ENCODE results near the gene STIMATE.

Gene STIMATE

GRCh38 chr3:52817860-52818259 is 79.5 kb downstream of the STIMATE start:
- no peak for DNase-seq (ENCODE audit: low read depth in 2 of 2)

GRCh38 chr3:52817221-52817620 is 80.1 kb downstream of the STIMATE start:
- DNase-seq (ENCODE audit: low read depth in 2 of 2) = no peak

- DNase-seq (ENCODE audit: low read depth in 2 of 2) = no peak
Measured at GRCh38 chr3:52816654-52817053, 80.7 kb downstream of the STIMATE start.

GRCh38 chr3:52816199-52816598 is 81.1 kb downstream of the STIMATE start:
- no peak for DNase-seq (ENCODE audit: low read depth in 2 of 2)

- no peak for DNase-seq (ENCODE audit: low read depth in 2 of 2)
Measured at GRCh38 chr3:52813810-52814209, 83.5 kb downstream of the STIMATE start.

GRCh38 chr3:52811452-52812011 is 85.8 kb downstream of the STIMATE start:
- DNase-seq (ENCODE audit: low read depth in 2 of 2) = no peak

GRCh38 chr3:52810923-52811322 is 86.4 kb downstream of the STIMATE start:
- no peak for DNase-seq (ENCODE audit: low read depth in 2 of 2)

- DNase-seq (ENCODE audit: low read depth in 2 of 2) = no peak
Measured at GRCh38 chr3:52809662-52810377, 87.5 kb downstream of the STIMATE start.

- no peak for DNase-seq (ENCODE audit: low read depth in 2 of 2)
Measured at GRCh38 chr3:52809149-52809548, 88.2 kb downstream of the STIMATE start.

- DNase-seq (ENCODE audit: low read depth in 2 of 2) = no peak
Measured at GRCh38 chr3:52805270-52806039, 91.9 kb downstream of the STIMATE start.

- no peak for DNase-seq (ENCODE audit: low read depth in 2 of 2)
Measured at GRCh38 chr3:52801839-52802238, 95.5 kb downstream of the STIMATE start.

GRCh38 chr3:52800079-52800478 is 97.3 kb downstream of the STIMATE start:
- no peak for DNase-seq (ENCODE audit: low read depth in 2 of 2)

- DNase-seq (ENCODE audit: low read depth in 2 of 2) = no peak
Measured at GRCh38 chr3:52798978-52799476, 98.3 kb downstream of the STIMATE start.

- DNase-seq (ENCODE audit: low read depth in 2 of 2) = no peak
Measured at GRCh38 chr3:52798376-52798977, 98.9 kb downstream of the STIMATE start.

GRCh38 chr3:52796411-52796810 is 100.9 kb downstream of the STIMATE start:
- DNase-seq (ENCODE audit: low read depth in 2 of 2) = no peak

GRCh38 chr3:52795298-52795900 is 101.9 kb downstream of the STIMATE start:
- no peak for DNase-seq (ENCODE audit: low read depth in 2 of 2)

GRCh38 chr3:52794612-52795099 is 102.7 kb downstream of the STIMATE start, which contains the start of gene ITIH3:
TSS of gene ITIH3 (plus strand) at chr3:52794796. CDS start at chr3:52794804, 8 bp downstream.
- DNase-seq (ENCODE audit: low read depth in 2 of 2) = no peak

GRCh38 chr3:52793702-52794611 is 103.4 kb downstream of the STIMATE start:
- no peak for DNase-seq (ENCODE audit: low read depth in 2 of 2)

GRCh38 chr3:52792961-52793695 is 104.2 kb downstream of the STIMATE start:
- DNase-seq (ENCODE audit: low read depth in 2 of 2) = no peak

GRCh38 chr3:52792413-52792812 is 104.9 kb downstream of the STIMATE start:
- DNase-seq (ENCODE audit: low read depth in 2 of 2) = no peak
